IMR-90 (cell line): ENCODE measurements around the gene DRAXIN. TPM values are rescaled to one million over a fixed set of nuclear protein-coding genes. Genes with fewer than 3 reads are reported as not detected.

Experiments
- ATAC-seq: fragments of 200-7000 bp; cut with Tn5 transposase; 2 replicates; pipeline ENCODE4 v1.9.1; 2020; ENCODE audit warnings: low read depth, mild to moderate bottlenecking, moderate library complexity
- BruUV-seq: library from RNA; stranded (reverse); fragments of 400-500 nt; replicated peaks from 2 replicates; lab custom pipeline; 2021; lab: Mats Ljungman, UMichigan
- CTCF ChIA-PET: fragments of 300-600 bp; formaldehyde crosslinking; extraction: SDS; loops from one replicate; lab custom pipeline; 2021; ENCODE audit warnings: antibody characterized with exemption; lab: Yijun Ruan, JAX
- POLR2A ChIA-PET: fragments of 300-600 bp; sonication (Branson Sonifier 250); formaldehyde crosslinking; loops from one replicate; lab custom pipeline; 2022; ENCODE audit warnings: antibody characterized with exemption; ENCODE audit not compliant: unreplicated experiment; lab: Charles Lee
- DNase-seq: peaks from one replicate; pipeline ENCODE4 v3.0.0; 2013
- H2AFZ ChIP-seq: replicated peaks from 2 replicates; pipeline ENCODE3; 2013; ENCODE audit warnings: low read length, mild to moderate bottlenecking; ENCODE audit not compliant: poor library complexity
- H2AK5ac ChIP-seq: 2 replicates; pipeline ENCODE4 v1.6.1; 2013; ENCODE audit warnings: low read depth, low read length, inconsistent platforms
- H2AK9ac ChIP-seq: replicated peaks from 2 replicates; pipeline ENCODE3; 2013; ENCODE audit warnings: mild to moderate bottlenecking, low read depth, low read length, moderate library complexity; ENCODE audit not compliant: poor library complexity
- H2BK120ac ChIP-seq: 2 replicates; pipeline ENCODE4 v1.6.1; 2013; ENCODE audit warnings: low read depth, low read length, inconsistent platforms
- H2BK15ac ChIP-seq: 3 replicates; pipeline ENCODE4 v1.6.1; 2013; ENCODE audit warnings: low read depth, low read length, inconsistent platforms
- H2BK20ac ChIP-seq: 2 replicates; pipeline ENCODE4 v1.6.1; 2013; ENCODE audit warnings: low read depth, mild to moderate bottlenecking, inconsistent platforms, low read length, moderate library complexity
- H2BK5ac ChIP-seq: 2 replicates; pipeline ENCODE4 v1.6.1; 2013; ENCODE audit warnings: mild to moderate bottlenecking, low read depth, low read length, inconsistent platforms; ENCODE audit not compliant: poor library complexity, severe bottlenecking
- H3K14ac ChIP-seq: replicated peaks from 2 replicates; pipeline ENCODE4 v1.6.1; 2013; ENCODE audit warnings: low read depth, low read length, inconsistent platforms
- H3K18ac ChIP-seq: 2 replicates; pipeline ENCODE4 v1.6.1; 2013; ENCODE audit warnings: low read depth, low read length, control low read depth
- H3K23ac ChIP-seq: 2 replicates; pipeline ENCODE4 v1.6.1; 2013; ENCODE audit warnings: low read depth, low read length, inconsistent platforms
- H3K27ac ChIP-seq: 2 replicates; pipeline ENCODE4 v1.5.1; 2013; ENCODE audit warnings: mild to moderate bottlenecking, control low read depth, low read length; ENCODE audit not compliant: insufficient read depth
- H3K27me3 ChIP-seq: 2 replicates; pipeline ENCODE4 v1.6.1; 2013; ENCODE audit warnings: low read length; ENCODE audit not compliant: control insufficient read depth, insufficient read depth
- H3K36me3 ChIP-seq: 2 replicates; pipeline ENCODE4 v1.6.1; 2013; ENCODE audit warnings: low read length, mixed read lengths; ENCODE audit not compliant: control insufficient read depth, insufficient read depth
- H3K4ac ChIP-seq: 2 replicates; pipeline ENCODE4 v1.6.1; 2013; ENCODE audit warnings: low read depth, low read length, inconsistent platforms
- H3K4me1 ChIP-seq: 2 replicates; pipeline ENCODE4 v1.6.1; 2013; ENCODE audit warnings: low read length, mixed read lengths; ENCODE audit not compliant: control insufficient read depth, insufficient read depth
- H3K4me2 ChIP-seq: 2 replicates; pipeline ENCODE4 v1.6.1; 2013; ENCODE audit warnings: low read depth, mild to moderate bottlenecking, control low read depth, low read length, moderate library complexity
- H3K4me3 ChIP-seq: 2 replicates; pipeline ENCODE4 v1.5.1; 2013; ENCODE audit warnings: low read depth, mild to moderate bottlenecking, control low read depth, low read length, moderate library complexity; ENCODE audit not compliant: insufficient read depth
- H3K56ac ChIP-seq: 2 replicates; pipeline ENCODE4 v1.6.1; 2013; ENCODE audit warnings: low read length, inconsistent platforms; ENCODE audit not compliant: insufficient read depth; ENCODE audit errors: extremely low read depth
- H3K79me1 ChIP-seq, 2 experiments: 2 replicates each; pipeline ENCODE4 v1.6.1; 2013; ENCODE audit warnings: low read length in 2 of 2, inconsistent platforms in 1 of 2, low read depth in 1 of 2
- H3K9ac ChIP-seq: 2 replicates; pipeline ENCODE4 v1.6.1; 2013; ENCODE audit warnings: low read depth, low read length, control low read depth
- H3K9me1 ChIP-seq: 2 replicates; pipeline ENCODE4 v1.6.1; 2013; ENCODE audit warnings: low read length, inconsistent platforms; ENCODE audit not compliant: insufficient read depth
- H3K9me3 ChIP-seq: 2 replicates; pipeline ENCODE4 v1.6.1; 2013; ENCODE audit warnings: low read length; ENCODE audit not compliant: control insufficient read depth, insufficient read depth
- H4K20me1 ChIP-seq: 2 replicates; pipeline ENCODE4 v1.6.1; 2013; ENCODE audit warnings: low read length, inconsistent platforms; ENCODE audit not compliant: insufficient read depth
- H4K5ac ChIP-seq: 2 replicates; pipeline ENCODE4 v1.6.1; 2013; ENCODE audit warnings: mild to moderate bottlenecking, low read depth, low read length, control low read depth
- H4K8ac ChIP-seq, 2 experiments: 2 replicates each; pipeline ENCODE4 v1.6.1; 2013; ENCODE audit warnings: low read depth in 2 of 2, low read length in 2 of 2, control low read depth in 1 of 2, inconsistent platforms in 1 of 2
- H4K91ac ChIP-seq: 2 replicates; pipeline ENCODE4 v1.6.1; 2013; ENCODE audit warnings: low read depth, low read length, inconsistent platforms; ENCODE audit not compliant: insufficient read depth
- BHLHE40 ChIP-seq: fragments of 150-350 bp; IDR thresholded peaks from 2 replicates; pipeline ENCODE4 v1.6.1; 2016; ENCODE audit warnings: mild to moderate bottlenecking, low read depth, low read length
- CHD1 ChIP-seq: IDR thresholded peaks from 2 replicates; pipeline ENCODE4 v1.6.1; 2012; ENCODE audit warnings: low read depth, low read length, improper control_type of control experiment
- FOS ChIP-seq: fragments of 150-350 bp; IDR thresholded peaks from 2 replicates; pipeline ENCODE4 v1.6.1; 2016; ENCODE audit warnings: low read depth, low read length
- MAFK ChIP-seq: IDR thresholded peaks from 2 replicates; pipeline ENCODE4 v1.6.1; 2012; ENCODE audit warnings: low read depth, low read length, improper control_type of control experiment
- MAZ ChIP-seq: IDR thresholded peaks from 2 replicates; pipeline ENCODE4 v1.6.1; 2012; ENCODE audit warnings: low read depth, mild to moderate bottlenecking, low read length, improper control_type of control experiment, moderate library complexity, borderline replicate concordance
- POLR2A ChIP-seq: IDR thresholded peaks from 2 replicates; pipeline ENCODE4 v1.6.1; 2012; ENCODE audit warnings: mild to moderate bottlenecking, low read depth, low read length
- RAD21 ChIP-seq: IDR thresholded peaks from 2 replicates; pipeline ENCODE4 v1.6.1; 2012; ENCODE audit warnings: low read length, improper control_type of control experiment
- RFX5 ChIP-seq: IDR thresholded peaks from 2 replicates; pipeline ENCODE4 v1.8.0; 2012; ENCODE audit warnings: low read depth, mild to moderate bottlenecking, low read length, moderate library complexity
- SMC3 ChIP-seq: fragments of 150-350 bp; IDR thresholded peaks from 2 replicates; pipeline ENCODE4 v1.6.1; 2016; ENCODE audit warnings: low read depth, mild to moderate bottlenecking, antibody characterized with exemption, low read length, moderate library complexity
- WGBS, 2 experiments: methylation state at CpG; one replicate each; pipeline versions ENCODE4 v1.1.5 to v1.1.7; 2013; ENCODE audit warnings: missing lambda C conversion rate in 2 of 2; ENCODE audit not compliant: insufficient read length in 1 of 2; ENCODE audit errors: extremely low coverage in 2 of 2; 5-methylcytosine and 5-hydroxymethylcytosine counted together
- dilution Hi-C: fragments of 300-500 bp; cut with HindIII; formaldehyde crosslinking; loops from one replicate; pipeline ENCODE4 v1.14.3; 2018; ENCODE audit warnings: low sequenced_read_pairs; ENCODE audit not compliant: unreplicated experiment
- in situ Hi-C: fragments of 300-500 bp; cut with MboI; formaldehyde crosslinking; loops from 3 replicates; pipeline ENCODE4 v1.14.3; 2019; ENCODE audit warnings: low sequenced_read_pairs, inconsistent platforms, mixed read lengths
- intact Hi-C: fragments of 100-400 bp; cut with micrococcal nuclease; formaldehyde crosslinking; loops from 2 replicates; pipeline ENCODE4 v1.10.0; 2022
- polyA plus RNA-seq, 3 experiments: library from polyadenylated mRNA; depleted of rRNA; stranded (reverse); fragments of >200 nt; gene quantifications; 2 replicates each; pipeline ENCODE4 v1.2.3, GENCODE V29; 2012; ENCODE audit warnings: low replicate concordance in 1 of 3
- total RNA-seq: library from RNA; depleted of rRNA; stranded (reverse); fragments of >200 nt; gene quantifications from 2 replicates; pipeline ENCODE4 v1.2.3, GENCODE V29; 2012
- TF ChIP-seq, protein P1 (sequence below): conservative IDR thresholded peaks from 2 replicates; pipeline ENCODE4 v1.5.1; 2012; ENCODE audit warnings: mild to moderate bottlenecking, low read depth, low read length, improper control_type of control experiment
- TF ChIP-seq, protein P2 (sequence below): fragments of 150-350 bp; IDR thresholded peaks from 2 replicates; pipeline ENCODE4 v1.6.1; 2016; ENCODE audit warnings: low read depth, mild to moderate bottlenecking, low read length, moderate library complexity, borderline replicate concordance

The DRAXIN gene
- total and polyA plus RNA-seq, 2 of the 4 experiments (the other 2 are of a cell fraction), result under 0.01 to 0.02 TPM

DNA sequence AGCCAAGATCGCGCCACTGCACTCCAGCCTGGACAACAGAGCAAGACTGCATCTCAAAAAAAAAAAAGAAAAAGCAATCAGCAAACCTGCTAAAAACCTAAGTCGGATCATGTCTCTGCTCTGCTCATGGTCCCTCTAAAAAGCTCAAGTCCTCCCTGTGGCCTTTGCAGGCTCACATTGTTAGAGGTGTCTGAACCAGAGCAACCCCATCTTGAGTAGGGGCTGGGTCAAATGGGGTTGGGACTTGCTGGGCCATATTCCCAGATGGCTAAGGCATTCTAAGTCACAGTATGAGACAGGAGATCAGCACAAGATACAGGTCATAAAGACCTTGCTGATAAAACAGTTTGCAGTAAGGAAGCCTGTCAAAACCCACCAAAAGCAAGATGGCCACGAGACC lies 3.0 kb upstream of the DRAXIN start:
- Histone ChIP-seq H2AK9ac (no peak overlapping the region), H4K5ac (no peak overlapping the region), H3K27me3 (peaks cover 40% of the 10 kb centered on the region), H3K56ac (no peak overlapping the region), H3K4ac (no peak overlapping the region), H2BK20ac (no peak overlapping the region), H3K23ac (no peak overlapping the region), H4K20me1 (no peaks in the 10 kb centered on the region), H2AFZ (no peak overlapping the region), H3K79me1 (no peaks in the 10 kb centered on the region), H3K9me1 (0 out of 2 replicates have a peak, but pooled peaks cover 4% of the 10 kb centered on the region), H3K4me2 (no peak overlapping the region), H3K18ac (no peak overlapping the region), H3K14ac (no peak overlapping the region), H3K4me3 (no peak overlapping the region), H3K27ac (no peak overlapping the region), H2BK15ac (no peak overlapping the region), H3K36me3 (no peaks in the 10 kb centered on the region), H4K91ac (no peak overlapping the region), H2BK120ac (no peak overlapping the region), H3K9me3 (no peaks in the 10 kb centered on the region), H2BK5ac (no peak overlapping the region), H2AK5ac (no peak overlapping the region), H3K4me1 (peaks cover 3% of the 10 kb centered on the region; the same call in 1 of the 2 replicates), H3K9ac (no peak overlapping the region), H4K8ac (no peak overlapping the region)
- BruUV-seq, result no TSS peak
- ChIA-PET POLR2A (no interaction called here), CTCF (no interaction called here)
- 50% methylated on average over 1 of the region's 4 CpGs; no CpG with 5 or more reads in 1 of the 2 experiments for WGBS, 2 experiments
- in situ Hi-C loops (no loop called here), intact Hi-C loops (no loop called here), dilution Hi-C loops (no loop called here)
- TF ChIP-seq RAD21, result no peak
- TF ChIP-seq FOS, result no peak
- TF ChIP-seq BHLHE40, result no peak
- no peak for TF ChIP-seq SMC3
- TF ChIP-seq, protein P1, sequence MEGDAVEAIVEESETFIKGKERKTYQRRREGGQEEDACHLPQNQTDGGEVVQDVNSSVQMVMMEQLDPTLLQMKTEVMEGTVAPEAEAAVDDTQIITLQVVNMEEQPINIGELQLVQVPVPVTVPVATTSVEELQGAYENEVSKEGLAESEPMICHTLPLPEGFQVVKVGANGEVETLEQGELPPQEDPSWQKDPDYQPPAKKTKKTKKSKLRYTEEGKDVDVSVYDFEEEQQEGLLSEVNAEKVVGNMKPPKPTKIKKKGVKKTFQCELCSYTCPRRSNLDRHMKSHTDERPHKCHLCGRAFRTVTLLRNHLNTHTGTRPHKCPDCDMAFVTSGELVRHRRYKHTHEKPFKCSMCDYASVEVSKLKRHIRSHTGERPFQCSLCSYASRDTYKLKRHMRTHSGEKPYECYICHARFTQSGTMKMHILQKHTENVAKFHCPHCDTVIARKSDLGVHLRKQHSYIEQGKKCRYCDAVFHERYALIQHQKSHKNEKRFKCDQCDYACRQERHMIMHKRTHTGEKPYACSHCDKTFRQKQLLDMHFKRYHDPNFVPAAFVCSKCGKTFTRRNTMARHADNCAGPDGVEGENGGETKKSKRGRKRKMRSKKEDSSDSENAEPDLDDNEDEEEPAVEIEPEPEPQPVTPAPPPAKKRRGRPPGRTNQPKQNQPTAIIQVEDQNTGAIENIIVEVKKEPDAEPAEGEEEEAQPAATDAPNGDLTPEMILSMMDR, result no peak
- TF ChIP-seq MAZ, result no peak
- no peak for TF ChIP-seq MAFK
- no peak for TF ChIP-seq POLR2A
- TF ChIP-seq RFX5, result no peak
- no peak for TF ChIP-seq CHD1
- TF ChIP-seq, protein P2, sequence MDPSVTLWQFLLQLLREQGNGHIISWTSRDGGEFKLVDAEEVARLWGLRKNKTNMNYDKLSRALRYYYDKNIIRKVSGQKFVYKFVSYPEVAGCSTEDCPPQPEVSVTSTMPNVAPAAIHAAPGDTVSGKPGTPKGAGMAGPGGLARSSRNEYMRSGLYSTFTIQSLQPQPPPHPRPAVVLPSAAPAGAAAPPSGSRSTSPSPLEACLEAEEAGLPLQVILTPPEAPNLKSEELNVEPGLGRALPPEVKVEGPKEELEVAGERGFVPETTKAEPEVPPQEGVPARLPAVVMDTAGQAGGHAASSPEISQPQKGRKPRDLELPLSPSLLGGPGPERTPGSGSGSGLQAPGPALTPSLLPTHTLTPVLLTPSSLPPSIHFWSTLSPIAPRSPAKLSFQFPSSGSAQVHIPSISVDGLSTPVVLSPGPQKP, result no peak
- no peak for DNase-seq
- no peak for ATAC-seq
